Activated CD4-positive, alpha-beta T cell treated with anti-CD3 and anti-CD28 coated beads, Interleukin-2, amount 50 U/mL, for 24 hours (primary cell): ENCODE results near the gene FLOT1.
A peak's percentile ranks its signal among the peaks of the same experiment; 100 is the strongest.
"Not testable (repeated sequence)": the region's sequence is repeated elsewhere in the genome, so short reads cannot be mapped to it uniquely, and the experiment has no call there.

Source experiments
- DNase-seq, 2 donors: peaks; one replicate each; pipeline ENCODE4 v3.0.0-alpha.2; 2020; ENCODE audit warnings: low read depth in 1 of 2, low spot score in 1 of 2

Gene FLOT1

GRCh38 chr6:30723843-30724741, 18.4 kb downstream of the FLOT1 start:
- not testable (repeated sequence) for DNase-seq

DNA sequence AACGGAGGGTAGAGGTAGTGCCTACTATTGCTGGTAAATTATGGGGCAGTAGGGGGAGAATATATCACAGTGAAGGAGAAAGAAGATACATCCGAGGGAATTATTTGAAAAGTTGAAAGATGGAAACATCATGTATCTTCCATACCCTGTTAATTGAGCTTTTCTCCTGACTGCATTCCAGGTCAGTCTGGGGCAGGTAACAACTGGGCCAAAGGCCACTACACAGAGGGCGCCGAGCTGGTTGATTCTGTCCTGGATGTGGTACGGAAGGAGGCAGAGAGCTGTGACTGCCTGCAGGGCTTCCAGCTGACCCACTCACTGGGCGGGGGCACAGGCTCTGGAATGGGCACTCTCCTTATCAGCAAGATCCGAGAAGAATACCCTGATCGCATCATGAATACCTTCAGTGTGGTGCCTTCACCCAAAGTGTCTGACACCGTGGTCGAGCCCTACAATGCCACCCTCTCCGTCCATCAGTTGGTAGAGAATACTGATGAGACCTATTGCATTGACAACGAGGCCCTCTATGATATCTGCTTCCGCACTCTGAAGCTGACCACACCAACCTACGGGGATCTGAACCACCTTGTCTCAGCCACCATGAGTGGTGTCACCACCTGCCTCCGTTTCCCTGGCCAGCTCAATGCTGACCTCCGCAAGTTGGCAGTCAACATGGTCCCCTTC, 19.2 kb downstream of the FLOT1 start:
- not testable (repeated sequence) for DNase-seq

GRCh38 chr6:30722280-30723112, 20.0 kb downstream of the FLOT1 start:
- DNase-seq: peak; percentile 81 to 83

DNA sequence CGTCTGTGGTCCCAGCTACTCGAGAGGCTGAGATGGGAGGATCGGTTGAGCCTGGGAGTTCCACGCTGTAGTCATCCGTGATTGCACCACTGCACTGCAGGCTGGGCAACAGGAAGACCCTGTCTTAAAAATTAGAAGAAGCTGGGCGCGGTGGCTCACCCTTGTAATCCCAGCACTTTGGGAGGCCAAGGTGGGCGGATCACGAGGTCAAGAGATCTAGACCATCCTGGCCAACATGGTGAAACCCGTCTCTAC, 20.5 kb downstream of the FLOT1 start:
- not testable (repeated sequence) for DNase-seq

DNA sequence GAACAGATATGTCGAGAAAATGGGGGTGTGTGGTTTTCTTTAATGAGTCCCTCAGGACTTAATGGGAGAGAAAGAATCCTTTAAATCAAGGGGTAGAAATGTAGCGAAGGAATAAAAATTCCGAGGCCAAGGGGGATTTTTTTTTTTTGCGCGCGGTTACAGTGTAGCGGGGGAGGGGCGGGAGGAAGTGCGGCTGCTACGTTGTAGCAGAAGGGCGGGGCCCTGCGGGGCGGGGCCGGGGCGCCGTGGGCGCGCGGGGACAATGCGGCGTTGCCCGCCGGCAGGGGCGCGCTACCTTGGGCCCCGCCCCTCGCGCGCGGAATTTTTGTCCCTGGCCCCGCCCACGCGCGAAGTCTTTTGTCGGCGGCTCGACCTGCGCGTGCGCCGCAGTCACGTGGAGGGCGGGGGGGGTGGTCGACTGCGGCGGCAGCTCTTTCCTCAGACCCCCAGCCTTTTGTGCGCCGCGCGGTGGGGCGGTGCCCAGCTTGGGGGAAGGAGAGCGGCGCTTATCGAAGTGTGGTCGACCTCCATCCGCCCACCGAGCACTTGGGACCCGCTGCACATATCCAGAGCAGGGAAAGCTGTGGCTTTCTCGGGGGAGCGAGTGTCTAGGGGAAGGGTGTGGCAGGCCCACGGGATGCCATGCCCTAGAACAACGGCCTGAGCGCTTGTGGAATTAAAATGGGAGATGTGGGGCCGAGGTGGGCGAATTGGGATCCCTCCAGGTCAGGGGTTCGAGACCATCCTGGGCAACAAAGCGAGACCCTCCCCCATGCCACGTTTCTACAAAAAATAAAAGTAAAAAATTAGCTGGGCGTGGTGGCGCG, 21.1 kb downstream of the FLOT1 start:
- peak; percentile 94 for DNase-seq

DNA sequence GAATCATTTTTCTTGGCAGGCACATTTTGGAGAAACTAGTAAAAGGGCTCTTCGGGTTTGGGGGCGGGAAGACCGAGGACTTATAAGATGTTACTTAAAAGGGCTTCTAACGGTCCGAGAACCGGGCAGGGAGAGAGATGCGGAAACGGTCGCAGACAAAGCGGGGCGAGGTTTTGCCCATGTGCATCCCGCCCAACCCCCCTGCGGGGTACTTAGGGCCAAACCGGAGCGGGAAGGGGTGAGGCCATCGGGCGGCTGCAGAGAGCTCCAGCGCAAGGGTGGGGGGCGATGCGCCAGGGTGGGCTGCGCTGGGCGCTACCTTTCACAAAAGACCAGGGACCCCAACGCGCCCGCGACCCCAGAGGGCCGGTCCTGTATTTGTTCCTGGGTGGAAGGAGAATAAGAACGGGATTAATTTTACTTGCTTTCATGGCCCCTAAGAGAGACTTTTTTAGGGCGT, 21.7 kb downstream of the FLOT1 start:
- peak; percentile 43 to 44 for DNase-seq

DNA sequence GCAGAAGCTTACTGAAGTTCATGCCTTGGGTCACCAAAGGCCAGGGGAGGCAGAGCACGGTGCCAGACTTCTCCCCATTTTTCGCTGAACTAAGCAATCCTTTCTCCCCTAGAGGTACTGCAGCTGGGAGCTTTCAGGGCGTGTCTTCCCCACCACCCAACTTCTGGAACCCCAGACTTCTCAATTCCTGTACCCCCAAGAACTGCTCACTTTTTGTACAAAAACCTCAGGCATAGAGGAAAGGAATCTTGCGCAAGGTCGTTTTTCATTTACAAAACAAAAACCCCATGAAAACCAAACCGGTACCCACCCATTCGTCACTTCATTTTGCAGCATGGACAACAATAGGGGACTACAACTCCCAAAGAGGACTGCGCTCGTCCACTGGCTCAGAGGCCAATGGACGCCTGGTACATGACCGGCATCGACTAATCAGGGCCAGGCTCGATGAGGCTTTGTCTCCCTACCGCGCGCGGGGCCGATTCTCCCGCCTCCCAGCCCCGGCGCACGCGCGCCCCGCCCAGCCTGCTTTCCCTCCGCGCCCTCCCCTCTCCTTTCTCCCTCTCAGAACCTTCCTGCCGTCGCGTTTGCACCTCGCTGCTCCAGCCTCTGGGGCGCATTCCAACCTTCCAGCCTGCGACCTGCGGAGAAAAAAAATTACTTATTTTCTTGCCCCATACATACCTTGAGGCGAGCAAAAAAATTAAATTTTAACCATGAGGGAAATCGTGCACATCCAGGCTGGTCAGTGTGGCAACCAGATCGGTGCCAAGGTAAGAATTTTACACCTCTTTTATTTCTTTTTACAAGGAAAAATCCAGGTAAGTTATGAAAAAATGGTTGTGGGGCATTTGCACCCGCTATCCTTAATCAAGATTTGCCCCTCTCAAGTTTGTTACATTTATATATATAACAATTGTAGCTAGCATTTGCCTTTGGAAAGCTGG, 22.4 kb downstream of the FLOT1 start, which contains the start of gene TUBB:
TUBB (plus strand) TSS at position 562 of the 947 bp plus-strand sequence; CDS start at position 717, 155 bp downstream.
- peak; percentile 88 to 95 for DNase-seq

- DNase-seq: no peak
These were observed 23.1 kb downstream of the FLOT1 start for GRCh38 chr6:30719356-30719755.

GRCh38 chr6:30717845-30718720, 24.4 kb downstream of the FLOT1 start:
- DNase-seq: not testable (repeated sequence)

- peak; percentile 95 to 99 for DNase-seq
These were observed 25.2 kb downstream of the FLOT1 start, which contains the start of gene MDC1 for GRCh38 chr6:30717129-30717844. MDC1 (minus strand) TSS chr6:30717281; CDS start chr6:30715175, 2,106 bp downstream.

- no peak for DNase-seq
These were observed 25.7 kb downstream of the FLOT1 start for GRCh38 chr6:30716879-30717128.

DNA sequence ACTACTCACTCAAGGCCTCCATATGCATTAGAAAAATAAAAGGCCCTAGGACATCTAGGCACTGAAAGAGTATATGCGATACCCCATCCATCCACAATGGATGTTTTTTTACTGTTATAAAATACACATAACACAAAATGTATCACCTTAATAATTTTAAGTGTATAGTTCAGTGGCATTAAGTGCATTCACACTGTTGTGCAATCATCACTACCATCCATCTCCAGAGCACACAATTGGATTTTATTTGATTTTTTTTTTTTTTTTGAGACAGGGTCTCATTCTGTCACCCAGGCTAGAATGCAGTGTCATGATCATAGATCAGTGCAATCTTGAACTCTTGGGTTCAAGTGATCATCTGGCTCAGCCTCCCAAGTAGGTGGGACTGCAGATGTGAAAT, 28.2 kb downstream of the FLOT1 start:
- DNase-seq: no peak

GRCh38 chr6:30712441-30712945, 30.0 kb downstream of the FLOT1 start:
- DNase-seq: no peak

GRCh38 chr6:30711758-30712380, 30.6 kb downstream of the FLOT1 start:
- no peak for DNase-seq

GRCh38 chr6:30709101-30709868, 33.2 kb downstream of the FLOT1 start:
- no peak for DNase-seq

- no peak for DNase-seq
These were observed 35.1 kb downstream of the FLOT1 start for GRCh38 chr6:30707281-30707850.
